ENCODE results near the gene ACTG2. TPM values are rescaled to one million over a fixed set of nuclear protein-coding genes. Genes with fewer than 3 reads are reported as not detected.

ACTG2 gene
- total and polyA plus RNA-seq, 7 donors: 0.44 to 4.0 (median 2.7) TPM

- Histone ChIP-seq H3K9me3 (no peaks in the 10 kb centered on the region), H3K4me3 (no peak overlapping the region), H3K27me3 (ENCODE audit: insufficient read depth in 3 of 3, low read length in 2 of 3) (peaks cover 0 to 4% (median under 1%) of the 10 kb centered on the region in 3 donors), H3K27ac (no peak overlapping the region), H3K36me3 (ENCODE audit: insufficient read depth in 1 of 2, low read depth in 1 of 2) (no peaks in the 10 kb centered on the region), H3K4me1 (no peaks in the 10 kb centered on the region)
- no peak for ATAC-seq
- intact Hi-C loops (cut with DNase I): no loop called here
- TF ChIP-seq, protein P1, sequence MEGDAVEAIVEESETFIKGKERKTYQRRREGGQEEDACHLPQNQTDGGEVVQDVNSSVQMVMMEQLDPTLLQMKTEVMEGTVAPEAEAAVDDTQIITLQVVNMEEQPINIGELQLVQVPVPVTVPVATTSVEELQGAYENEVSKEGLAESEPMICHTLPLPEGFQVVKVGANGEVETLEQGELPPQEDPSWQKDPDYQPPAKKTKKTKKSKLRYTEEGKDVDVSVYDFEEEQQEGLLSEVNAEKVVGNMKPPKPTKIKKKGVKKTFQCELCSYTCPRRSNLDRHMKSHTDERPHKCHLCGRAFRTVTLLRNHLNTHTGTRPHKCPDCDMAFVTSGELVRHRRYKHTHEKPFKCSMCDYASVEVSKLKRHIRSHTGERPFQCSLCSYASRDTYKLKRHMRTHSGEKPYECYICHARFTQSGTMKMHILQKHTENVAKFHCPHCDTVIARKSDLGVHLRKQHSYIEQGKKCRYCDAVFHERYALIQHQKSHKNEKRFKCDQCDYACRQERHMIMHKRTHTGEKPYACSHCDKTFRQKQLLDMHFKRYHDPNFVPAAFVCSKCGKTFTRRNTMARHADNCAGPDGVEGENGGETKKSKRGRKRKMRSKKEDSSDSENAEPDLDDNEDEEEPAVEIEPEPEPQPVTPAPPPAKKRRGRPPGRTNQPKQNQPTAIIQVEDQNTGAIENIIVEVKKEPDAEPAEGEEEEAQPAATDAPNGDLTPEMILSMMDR (IDR thresholded peaks at IDR 0.05): no peak
- 89 to 91% (median 91%) methylated on average over 5 of the region's 5 CpGs for WGBS, 3 donors
- no peak for DNase-seq
Measured at GRCh38 chr2:73915437-73915993, 22.7 kb downstream of the ACTG2 start.

GRCh38 chr2:73916666-73917065, 23.9 kb downstream of the ACTG2 start:
- 35 to 73% (median 59%) methylated on average over 2 of the region's 2 CpGs for WGBS, 3 donors
- DNase-seq (no peak), ATAC-seq (no peak)
- H3K4me1 ChIP-seq: no peaks in the 10 kb centered on the region
- peaks cover 0 to 5% (median 4%) of the 10 kb centered on the region in 3 donors for H3K27me3 ChIP-seq (ENCODE audit: insufficient read depth in 3 of 3, low read length in 2 of 3)
- TF ChIP-seq, protein P1 (IDR thresholded peaks at IDR 0.05): no peak
- H3K36me3 ChIP-seq (ENCODE audit: insufficient read depth in 1 of 2, low read depth in 1 of 2): no peaks in the 10 kb centered on the region
- H3K27ac ChIP-seq: no peak overlapping the region
- H3K4me3 ChIP-seq: no peak overlapping the region
- intact Hi-C loops (cut with DNase I): no loop called here
- H3K9me3 ChIP-seq: no peaks in the 10 kb centered on the region

DNA sequence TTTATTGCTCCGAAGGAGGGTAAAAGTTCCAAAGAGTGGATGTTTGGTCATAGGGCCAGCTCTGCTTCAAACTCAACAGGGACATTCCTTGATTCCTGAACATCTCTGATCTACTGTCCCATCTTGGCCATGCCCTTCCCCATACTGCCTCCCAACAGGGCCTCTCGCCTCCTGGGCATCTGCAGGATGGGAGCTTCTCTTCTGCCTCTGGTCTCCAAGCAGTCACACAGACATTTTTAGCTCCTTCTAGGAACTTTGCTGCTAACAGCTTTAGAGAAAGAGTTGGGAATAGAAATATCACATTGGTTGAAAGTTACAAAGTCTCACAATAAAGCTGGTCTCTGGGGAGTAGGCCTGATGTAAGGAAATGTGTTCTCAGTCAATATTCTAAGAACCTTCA, 24.5 kb downstream of the ACTG2 start:
- Histone ChIP-seq H3K27me3 (ENCODE audit: insufficient read depth in 3 of 3, low read length in 2 of 3) (peaks cover 0 to 5% (median 4%) of the 10 kb centered on the region in 3 donors), H3K27ac (no peak overlapping the region), H3K4me1 (no peaks in the 10 kb centered on the region), H3K4me3 (no peak overlapping the region), H3K36me3 (ENCODE audit: insufficient read depth in 1 of 2, low read depth in 1 of 2) (no peaks in the 10 kb centered on the region), H3K9me3 (no peaks in the 10 kb centered on the region)
- whole genome bisulfite sequencing, 3 donors: 46 to 94% (median 91%) methylated on average over 2 of the region's 2 CpGs
- no peak for ATAC-seq
- TF ChIP-seq, protein P1 (IDR thresholded peaks at IDR 0.05): no peak
- DNase-seq: no peak
- intact Hi-C loops (cut with DNase I): no loop called here

GRCh38 chr2:73917696-73918207, 24.9 kb downstream of the ACTG2 start:
- TF ChIP-seq, protein P1 (IDR thresholded peaks at IDR 0.05): no peak
- Histone ChIP-seq H3K4me3 (no peak overlapping the region), H3K27ac (no peak overlapping the region), H3K9me3 (no peaks in the 10 kb centered on the region), H3K27me3 (ENCODE audit: insufficient read depth in 3 of 3, low read length in 2 of 3) (peaks cover 0 to 5% (median 4%) of the 10 kb centered on the region in 3 donors), H3K36me3 (ENCODE audit: insufficient read depth in 1 of 2, low read depth in 1 of 2) (no peaks in the 10 kb centered on the region), H3K4me1 (no peaks in the 10 kb centered on the region)
- ATAC-seq: no peak
- DNase-seq: no peak
- 73 to 81% (median 75%) methylated on average over 4 of the region's 4 CpGs for WGBS, 3 donors
- intact Hi-C loops (cut with DNase I): no loop called here

- intact Hi-C loops (cut with DNase I): no loop called here
- no peak for DNase-seq
Measured at GRCh38 chr2:73918856-73919255, 26.0 kb downstream of the ACTG2 start.

More at GRCh38 chr2:73918856-73919255, 26.0 kb downstream of the ACTG2 start:
- Histone ChIP-seq H3K4me1 (no peaks in the 10 kb centered on the region), H3K27me3 (ENCODE audit: insufficient read depth in 3 of 3, low read length in 2 of 3) (peaks cover 0 to 5% (median 4%) of the 10 kb centered on the region in 3 donors), H3K4me3 (no peak overlapping the region), H3K27ac (no peak overlapping the region), H3K9me3 (no peaks in the 10 kb centered on the region), H3K36me3 (ENCODE audit: insufficient read depth in 1 of 2, low read depth in 1 of 2) (no peaks in the 10 kb centered on the region)
- ATAC-seq: no peak
- WGBS, 3 donors: 79 to 93% (median 87%) methylated on average over 3 of the region's 3 CpGs
- TF ChIP-seq, protein P1 (IDR thresholded peaks at IDR 0.05): no peak
